PC-3 (cell line): ENCODE measurements around the gene GPRC5C. TPM values are rescaled to one million over a fixed set of nuclear protein-coding genes. Genes with fewer than 3 reads are reported as not detected.

Experiments used
- ATAC-seq: fragments of 200-7000 bp; cut with Tn5 transposase; 2 replicates; pipeline ENCODE4 v1.9.1; 2020; ENCODE audit warnings: mild to moderate bottlenecking, moderate library complexity
- BruUV-seq: library from RNA; stranded (reverse); fragments of 400-500 nt; replicated peaks from 2 replicates; lab custom pipeline; 2021; lab: Mats Ljungman, UMichigan
- CTCF ChIA-PET: fragments of 300-600 bp; sonication (Branson Sonifier 250); formaldehyde crosslinking; loops from one replicate; lab custom pipeline; 2022; ENCODE audit warnings: antibody characterized with exemption; lab: Charles Lee
- POLR2A ChIA-PET: fragments of 300-600 bp; sonication (Branson Sonifier 250); formaldehyde crosslinking; loops from one replicate; lab custom pipeline; 2022; ENCODE audit warnings: antibody characterized with exemption; ENCODE audit not compliant: unreplicated experiment; lab: Charles Lee
- DNase-seq: peaks from one replicate; pipeline ENCODE4 v3.0.0-alpha.2; 2015
- H2AFZ ChIP-seq: fragments of 300-600 bp; sonication (generic); 2 replicates; pipeline ENCODE4 v1.6.0; 2016; ENCODE audit warnings: antibody characterized with exemption, low read length
- H3F3A ChIP-seq: fragments of 300-600 bp; sonication (generic); one replicate; pipeline ENCODE4 v1.6.0; 2017; ENCODE audit warnings: antibody characterized with exemption, low read length, control low read depth, mild to moderate bottlenecking; ENCODE audit not compliant: unreplicated experiment
- H3K27ac ChIP-seq: fragments of 300-600 bp; sonication (generic); 2 replicates; pipeline ENCODE4 v1.5.1; 2016; ENCODE audit warnings: mild to moderate bottlenecking, low read length
- H3K27me3 ChIP-seq: fragments of 300-600 bp; sonication (generic); 2 replicates; pipeline ENCODE4 v1.6.1; 2016; ENCODE audit warnings: low read length, mixed read lengths
- H3K36me3 ChIP-seq: fragments of 300-600 bp; sonication (generic); 2 replicates; pipeline ENCODE4 v1.6.1; 2016; ENCODE audit warnings: low read depth, mixed run types, low read length, mixed read lengths
- H3K4me1 ChIP-seq: fragments of 300-600 bp; sonication (generic); 2 replicates; pipeline ENCODE4 v1.5.1; 2016; ENCODE audit warnings: low read length; ENCODE audit not compliant: insufficient read depth
- H3K4me2 ChIP-seq: fragments of 300-600 bp; sonication (generic); 2 replicates; pipeline ENCODE4 v1.6.0; 2016; ENCODE audit warnings: low read length
- H3K4me3 ChIP-seq: fragments of 300-600 bp; sonication (generic); 2 replicates; pipeline ENCODE4 v1.5.1; 2016; ENCODE audit warnings: mild to moderate bottlenecking, low read length, mixed read lengths
- H3K79me2 ChIP-seq: fragments of 300-600 bp; sonication (generic); 2 replicates; pipeline ENCODE4 v1.6.1; 2017; ENCODE audit warnings: low read length, mixed read lengths
- H3K9ac ChIP-seq: fragments of 300-600 bp; sonication (generic); 2 replicates; pipeline ENCODE4 v1.6.0; 2016; ENCODE audit warnings: mild to moderate bottlenecking, low read length
- H3K9me2 ChIP-seq: fragments of 300-600 bp; sonication (generic); replicated peaks from 2 replicates; pipeline ENCODE4 v1.6.1; 2016; ENCODE audit warnings: mixed run types, low read length, mixed read lengths
- H3K9me3 ChIP-seq: fragments of 300-600 bp; sonication (generic); 2 replicates; pipeline ENCODE4 v1.6.1; 2016; ENCODE audit warnings: low read length, mixed read lengths
- H4K20me1 ChIP-seq: fragments of 300-600 bp; sonication (generic); 2 replicates; pipeline ENCODE4 v1.6.1; 2016; ENCODE audit warnings: low read length, mixed read lengths
- EZH2 ChIP-seq: fragments of 300-600 bp; sonication (generic); IDR thresholded peaks from one replicate; pipeline ENCODE4 v1.6.1; 2017; ENCODE audit warnings: antibody characterized with exemption, mild to moderate bottlenecking, low read length; ENCODE audit not compliant: unreplicated experiment
- EZH2phosphoT487 ChIP-seq: fragments of 300-600 bp; sonication (generic); IDR thresholded peaks from 2 replicates; pipeline ENCODE4 v1.6.1; 2018; ENCODE audit warnings: mild to moderate bottlenecking, antibody characterized with exemption, low read length, borderline replicate concordance
- intact Hi-C: fragments of 100-400 bp; cut with micrococcal nuclease; formaldehyde crosslinking; loops from 2 replicates; pipeline ENCODE4 v1.9.0; 2023
- total RNA-seq: library from RNA; depleted of rRNA; stranded (reverse); fragments of >200 nt; gene quantifications from 2 replicates; pipeline ENCODE4 v1.2.3, GENCODE V29; 2014
- TF ChIP-seq, protein P1 (sequence below): fragments of 300-600 bp; sonication (generic); conservative IDR thresholded peaks from 2 replicates; pipeline ENCODE4 v1.5.1; 2017; ENCODE audit warnings: antibody characterized with exemption, low read depth, mild to moderate bottlenecking, low read length

The GPRC5C gene
- total RNA-seq, 1 experiment from 2014 or later, result 209 TPM

- Histone ChIP-seq H3K4me2 (no peak overlapping the region), H3K27ac (no peak overlapping the region), H3K9me2 (no peaks in the 10 kb centered on the region), H3K4me1 (peaks cover 14% of the 10 kb centered on the region), H3F3A (no peaks in the 10 kb centered on the region), H3K4me3 (no peak overlapping the region), H2AFZ (no peak overlapping the region), H3K27me3 (no peaks in the 10 kb centered on the region), H3K9ac (no peak overlapping the region), H3K79me2 (no peaks in the 10 kb centered on the region), H3K36me3 (peaks cover 5% of the 10 kb centered on the region; the same call in 1 of the 2 replicates), H4K20me1 (no peaks in the 10 kb centered on the region), H3K9me3 (no peaks in the 10 kb centered on the region)
- CTCF ChIA-PET, result interaction anchor here (4.1 kb wide), 1 partner anchor 73 kb away, joined by 47 read pairs; no protein-coding TSS in a partner anchor
- TF ChIP-seq EZH2, result no peak
- TF ChIP-seq, protein P1, sequence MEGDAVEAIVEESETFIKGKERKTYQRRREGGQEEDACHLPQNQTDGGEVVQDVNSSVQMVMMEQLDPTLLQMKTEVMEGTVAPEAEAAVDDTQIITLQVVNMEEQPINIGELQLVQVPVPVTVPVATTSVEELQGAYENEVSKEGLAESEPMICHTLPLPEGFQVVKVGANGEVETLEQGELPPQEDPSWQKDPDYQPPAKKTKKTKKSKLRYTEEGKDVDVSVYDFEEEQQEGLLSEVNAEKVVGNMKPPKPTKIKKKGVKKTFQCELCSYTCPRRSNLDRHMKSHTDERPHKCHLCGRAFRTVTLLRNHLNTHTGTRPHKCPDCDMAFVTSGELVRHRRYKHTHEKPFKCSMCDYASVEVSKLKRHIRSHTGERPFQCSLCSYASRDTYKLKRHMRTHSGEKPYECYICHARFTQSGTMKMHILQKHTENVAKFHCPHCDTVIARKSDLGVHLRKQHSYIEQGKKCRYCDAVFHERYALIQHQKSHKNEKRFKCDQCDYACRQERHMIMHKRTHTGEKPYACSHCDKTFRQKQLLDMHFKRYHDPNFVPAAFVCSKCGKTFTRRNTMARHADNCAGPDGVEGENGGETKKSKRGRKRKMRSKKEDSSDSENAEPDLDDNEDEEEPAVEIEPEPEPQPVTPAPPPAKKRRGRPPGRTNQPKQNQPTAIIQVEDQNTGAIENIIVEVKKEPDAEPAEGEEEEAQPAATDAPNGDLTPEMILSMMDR, result no peak
- no peak for TF ChIP-seq EZH2phosphoT487
- intact Hi-C loops, result no loop called here
- POLR2A ChIA-PET, result interaction anchor here (0.6 kb wide), 1 partner anchor 28 kb away, joined by 5 read pairs; no protein-coding TSS in a partner anchor
- no peak for DNase-seq
- BruUV-seq, result no TSS peak
- no peak for ATAC-seq
Measured at GRCh38 chr17:74452033-74452840, 20.3 kb downstream of the GPRC5C start.

GRCh38 chr17:74452841-74453661 lies 21.2 kb downstream of the GPRC5C start:
- Histone ChIP-seq H3K4me3 (peak overlapping the region; percentile 55; the same call in 1 of the 2 replicates), H3K79me2 (no peaks in the 10 kb centered on the region), H3F3A (no peaks in the 10 kb centered on the region), H3K9me2 (no peaks in the 10 kb centered on the region), H3K4me2 (peak overlapping the region; percentile 88), H3K4me1 (peaks cover 14% of the 10 kb centered on the region), H2AFZ (peak overlapping the region; percentile 66), H3K27me3 (no peaks in the 10 kb centered on the region), H3K27ac (no peak overlapping the region), H4K20me1 (no peaks in the 10 kb centered on the region), H3K9ac (no peak overlapping the region), H3K36me3 (peaks cover 5% of the 10 kb centered on the region; the same call in 1 of the 2 replicates), H3K9me3 (no peaks in the 10 kb centered on the region)
- CTCF ChIA-PET, result interaction anchor here (0.7 to 4.1 kb wide), 3 partner anchors 58 to 84 kb away, joined by 3 to 47 read pairs (median 6); no protein-coding TSS in a partner anchor
- POLR2A ChIA-PET, result interaction anchor here (0.6 to 1.0 kb wide), 3 partner anchors 22 to 36 kb away, joined by 3 to 5 read pairs (median 5); no protein-coding TSS in a partner anchor
- intact Hi-C loops, result no loop called here
- DNase-seq (no peak), ATAC-seq (no peak)
- no TSS peak for BruUV-seq
- TF ChIP-seq EZH2phosphoT487, result no peak
- TF ChIP-seq EZH2, result no peak
- TF ChIP-seq, protein P1, result no peak
